PC-9 (cell line): Measurements from ENCODE around the gene SLC22A12. TPM values are rescaled to one million over a fixed set of nuclear protein-coding genes. Genes with fewer than 3 reads are reported as not detected.
A peak's percentile ranks its signal among the peaks of the same experiment; 100 is the strongest.

ENCODE experiments used
- BruUV-seq: library from RNA; stranded (reverse); fragments of 400-500 nt; replicated peaks from 2 replicates; lab custom pipeline; 2021; lab: Mats Ljungman, UMichigan
- CTCF ChIA-PET: fragments of 300-600 bp; sonication (Branson Sonifier 250); formaldehyde crosslinking; loops from one replicate; lab custom pipeline; 2022; ENCODE audit warnings: antibody characterized with exemption; lab: Charles Lee
- POLR2A ChIA-PET: fragments of 300-600 bp; sonication (Branson Sonifier 250); formaldehyde crosslinking; loops from one replicate; lab custom pipeline; 2022; ENCODE audit warnings: antibody characterized with exemption; ENCODE audit not compliant: unreplicated experiment; lab: Charles Lee
- DNase-seq, 2 experiments: peaks; one replicate each; pipeline versions ENCODE4 v3.0.0 to v3.0.0-alpha.2; 2015 to 2022; ENCODE audit warnings: mixed read lengths in 1 of 2
- H2AFZ ChIP-seq: fragments of 200-600 bp; sonication (generic); 2 replicates; pipeline ENCODE4 v1.8.1; 2017; ENCODE audit warnings: antibody characterized with exemption
- H3F3A ChIP-seq: fragments of 200-600 bp; sonication (generic); 2 replicates; pipeline ENCODE4 v1.8.1; 2017; ENCODE audit warnings: antibody characterized with exemption, mild to moderate bottlenecking, low read depth; ENCODE audit not compliant: insufficient read depth
- H3K27ac ChIP-seq: fragments of 200-600 bp; sonication (generic); 2 replicates; pipeline ENCODE4 v1.6.1; 2016; ENCODE audit warnings: mixed run types
- H3K27me3 ChIP-seq: fragments of 200-600 bp; sonication (generic); 2 replicates; pipeline ENCODE4 v1.6.1; 2016; ENCODE audit warnings: low read depth, mixed run types; ENCODE audit not compliant: insufficient read depth
- H3K36me3 ChIP-seq: fragments of 200-600 bp; sonication (generic); 2 replicates; pipeline ENCODE4 v1.6.1; 2016; ENCODE audit warnings: low read depth, mixed run types
- H3K4me1 ChIP-seq: fragments of 200-600 bp; sonication (generic); replicated peaks from 2 replicates; pipeline ENCODE4 v1.6.1; 2016; ENCODE audit warnings: mixed run types; ENCODE audit not compliant: insufficient read depth
- H3K4me2 ChIP-seq: fragments of 200-600 bp; sonication (generic); 2 replicates; pipeline ENCODE4 v1.6.1; 2017; ENCODE audit warnings: mixed run types
- H3K4me3 ChIP-seq: fragments of 200-600 bp; sonication (generic); 2 replicates; pipeline ENCODE4 v1.6.1; 2016; ENCODE audit warnings: mixed run types
- H3K79me2 ChIP-seq: fragments of 200-600 bp; sonication (generic); 2 replicates; pipeline ENCODE4 v1.6.1; 2017; ENCODE audit warnings: low read depth, mixed run types
- H3K9me2 ChIP-seq: fragments of 200-600 bp; sonication (generic); 2 replicates; pipeline ENCODE4 v1.8.1; 2017; ENCODE audit warnings: mild to moderate bottlenecking; ENCODE audit not compliant: insufficient read depth
- H3K9me3 ChIP-seq: fragments of 200-600 bp; sonication (generic); 2 replicates; pipeline ENCODE4 v1.8.1; 2016; ENCODE audit warnings: low read depth; ENCODE audit not compliant: insufficient read depth
- H4K20me1 ChIP-seq: fragments of 200-600 bp; sonication (generic); 2 replicates; pipeline ENCODE4 v1.8.1; 2017; ENCODE audit not compliant: insufficient read depth
- CTCF ChIP-seq: fragments of 200-600 bp; sonication (generic); conservative IDR thresholded peaks from 2 replicates; pipeline ENCODE4 v1.6.1; 2017; ENCODE audit warnings: mixed run types, antibody characterized with exemption, mild to moderate bottlenecking, moderate library complexity
- EZH2 ChIP-seq: fragments of 200-600 bp; sonication (generic); IDR thresholded peaks from 2 replicates; pipeline ENCODE4 v1.8.0; 2017; ENCODE audit warnings: antibody characterized with exemption, low read depth
- intact Hi-C: fragments of 100-400 bp; cut with micrococcal nuclease; formaldehyde crosslinking; loops from one replicate; pipeline ENCODE4 v1.10.0; 2022; ENCODE audit not compliant: unreplicated experiment
- total RNA-seq: library from RNA; stranded (reverse); gene quantifications from 2 replicates; pipeline ENCODE4 v1.2.3, GENCODE V29; 2021

SLC22A12 gene
- total RNA-seq, 1 experiment from 2014 or later, result not detected

- H3K9me3 ChIP-seq, result no peaks in the 10 kb centered on the region
- H3F3A ChIP-seq, result no peaks in the 10 kb centered on the region; the same call in 1 of the 2 replicates
- no peak for TF ChIP-seq EZH2
- TF ChIP-seq CTCF, result no peak
- no peaks in the 10 kb centered on the region for H3K9me2 ChIP-seq
- no peaks in the 10 kb centered on the region for H3K27me3 ChIP-seq
- intact Hi-C loops, result no loop called here
- no TSS peak for BruUV-seq
- no peak overlapping the region for H2AFZ ChIP-seq
- no peak overlapping the region for H3K4me3 ChIP-seq
- no peaks in the 10 kb centered on the region for H3K79me2 ChIP-seq
- no peak overlapping the region for H3K27ac ChIP-seq
- H4K20me1 ChIP-seq, result no peaks in the 10 kb centered on the region
- CTCF ChIA-PET, result interaction anchor here (0.6 to 1.0 kb wide), 2 partner anchors 12 to 217 kb away, joined by 4 read pairs; no protein-coding TSS in a partner anchor
- POLR2A ChIA-PET, result interaction anchor here (0.5 to 0.6 kb wide), 3 partner anchors 95 to 206 kb away, joined by 3 to 10 read pairs (median 5); no protein-coding TSS in a partner anchor
- H3K4me2 ChIP-seq, result no peak overlapping the region
- 0 out of 2 replicates have a peak, but pooled peaks cover 3% of the 10 kb centered on the region for H3K4me1 ChIP-seq
- no peaks in the 10 kb centered on the region for H3K36me3 ChIP-seq
- DNase-seq, result peak in 1 of 2 experiments; percentile 86
Measured at GRCh38 chr11:64571410-64572091, 19.5 kb upstream of the SLC22A12 start.

- H3K4me2 ChIP-seq, result no peak overlapping the region
Measured at GRCh38 chr11:64572143-64572542, 18.9 kb upstream of the SLC22A12 start.

GRCh38 chr11:64577202-64577601, 13.8 kb upstream of the SLC22A12 start:
- BruUV-seq, result no TSS peak

More at GRCh38 chr11:64572143-64572542, 18.9 kb upstream of the SLC22A12 start:
- no peaks in the 10 kb centered on the region for H3K4me1 ChIP-seq
- intact Hi-C loops, result no loop called here
- no peak overlapping the region for H3K27ac ChIP-seq
- no peaks in the 10 kb centered on the region for H3K27me3 ChIP-seq
- no peaks in the 10 kb centered on the region for H3K9me3 ChIP-seq
- no peaks in the 10 kb centered on the region for H4K20me1 ChIP-seq
- no peaks in the 10 kb centered on the region for H3K9me2 ChIP-seq
- BruUV-seq, result TSS peak; percentile 10
- no peaks in the 10 kb centered on the region for H3K79me2 ChIP-seq
- H3F3A ChIP-seq, result no peaks in the 10 kb centered on the region; the same call in 1 of the 2 replicates
- no peak overlapping the region for H2AFZ ChIP-seq
- ChIA-PET CTCF (interaction anchor here (1.0 kb wide), 1 partner anchor 11 kb away, joined by 4 read pairs; no protein-coding TSS in a partner anchor), POLR2A (interaction anchor here (0.5 to 0.6 kb wide), 3 partner anchors 94 to 207 kb away, joined by 3 to 10 read pairs (median 5); no protein-coding TSS in a partner anchor)
- no peak for DNase-seq
- no peak for TF ChIP-seq EZH2
- TF ChIP-seq CTCF, result no peak
- H3K36me3 ChIP-seq, result no peaks in the 10 kb centered on the region
- H3K4me3 ChIP-seq, result no peak overlapping the region

More at GRCh38 chr11:64577202-64577601, 13.8 kb upstream of the SLC22A12 start:
- ChIA-PET POLR2A (no interaction called here), CTCF (no interaction called here)
- DNase-seq, result no peak
- Histone ChIP-seq H3K4me2 (no peak overlapping the region), H3K9me2 (no peaks in the 10 kb centered on the region), H3K9me3 (no peaks in the 10 kb centered on the region), H3K79me2 (no peaks in the 10 kb centered on the region), H3K4me1 (0 out of 2 replicates have a peak, but pooled peaks cover 1% of the 10 kb centered on the region), H3K36me3 (no peaks in the 10 kb centered on the region), H2AFZ (no peak overlapping the region), H3K4me3 (no peak overlapping the region), H3K27ac (no peak overlapping the region), H3F3A (no peaks in the 10 kb centered on the region), H4K20me1 (no peaks in the 10 kb centered on the region), H3K27me3 (no peaks in the 10 kb centered on the region)
- no peak for TF ChIP-seq CTCF
- TF ChIP-seq EZH2, result no peak
- intact Hi-C loops, result no loop called here
